Measurements from ENCODE around the gene PPP1R14D.

Gene PPP1R14D

GRCh38 chr15:40775007-40775406 is 53.5 kb downstream of the PPP1R14D start:
- peaks cover 50% of the 10 kb centered on the region for H3K36me3 ChIP-seq (ENCODE audit: control insufficient read depth, low read length)
- no peak overlapping the region for H3K4me3 ChIP-seq (ENCODE audit: low read length)
- H3K79me2 ChIP-seq (ENCODE audit: control insufficient read depth, low read length): no peaks in the 10 kb centered on the region
- H3K4me1 ChIP-seq (ENCODE audit: control insufficient read depth, low read length): peaks cover 28% of the 10 kb centered on the region
- no peak overlapping the region for H3K27ac ChIP-seq (ENCODE audit: low read depth, low read length)
- H3K4me2 ChIP-seq (ENCODE audit: low read length): no peak overlapping the region
- no peaks in the 10 kb centered on the region for H3K9me3 ChIP-seq (ENCODE audit: control insufficient read depth, insufficient read depth, low read length)
- no peak for TF ChIP-seq CTCF (IDR thresholded peaks at IDR 0.05; ENCODE audit: low read depth, low read length, poor library complexity, severe bottlenecking)
- TF ChIP-seq EZH2phosphoT487 (IDR thresholded peaks at IDR 0.05; ENCODE audit: borderline replicate concordance, low read length): no peak
- no peaks in the 10 kb centered on the region for H4K20me1 ChIP-seq (ENCODE audit: control insufficient read depth, insufficient read depth, low read depth, low read length)
- no peaks in the 10 kb centered on the region for H3K27me3 ChIP-seq (ENCODE audit: control insufficient read depth, low read length)
- no peaks in the 10 kb centered on the region for H3K9me2 ChIP-seq (replicated peaks; ENCODE audit: control insufficient read depth, low read length)
- H3F3A ChIP-seq (ENCODE audit: control insufficient read depth, insufficient read depth): peaks cover 9% of the 10 kb centered on the region

DNA sequence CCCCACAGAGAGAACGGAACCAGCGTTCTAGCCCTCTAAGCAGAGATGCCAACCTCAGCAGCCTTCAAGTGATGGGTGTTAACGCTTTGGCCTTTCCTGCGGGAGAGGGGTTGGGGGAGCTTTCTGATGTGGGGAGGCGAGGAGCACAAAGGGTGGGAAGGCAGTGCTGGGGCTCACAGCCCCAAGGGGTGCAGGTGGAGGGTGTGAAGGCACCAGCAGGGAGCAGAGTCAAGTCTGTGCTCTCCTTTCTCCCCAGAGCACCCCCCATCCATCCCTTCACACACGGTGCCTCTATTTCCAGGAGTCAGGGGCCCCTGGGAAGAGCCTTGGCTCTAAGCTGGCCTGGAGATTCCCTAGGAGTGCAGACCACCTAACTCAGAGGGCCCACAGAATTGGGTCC is 54.6 kb downstream of the PPP1R14D start:
- Histone ChIP-seq H3K9me3 (ENCODE audit: control insufficient read depth, insufficient read depth, low read length) (no peaks in the 10 kb centered on the region), H4K20me1 (ENCODE audit: control insufficient read depth, insufficient read depth, low read depth, low read length) (no peaks in the 10 kb centered on the region), H3K27ac (ENCODE audit: low read depth, low read length) (no peak overlapping the region), H3K4me3 (ENCODE audit: low read length) (no peak overlapping the region), H3K79me2 (ENCODE audit: control insufficient read depth, low read length) (no peaks in the 10 kb centered on the region), H3F3A (ENCODE audit: control insufficient read depth, insufficient read depth) (peaks cover 16% of the 10 kb centered on the region), H3K9me2 (replicated peaks; ENCODE audit: control insufficient read depth, low read length) (no peaks in the 10 kb centered on the region), H3K4me1 (ENCODE audit: control insufficient read depth, low read length) (peaks cover 39% of the 10 kb centered on the region), H3K36me3 (ENCODE audit: control insufficient read depth, low read length) (peaks cover 45% of the 10 kb centered on the region), H3K27me3 (ENCODE audit: control insufficient read depth, low read length) (no peaks in the 10 kb centered on the region), H3K4me2 (ENCODE audit: low read length) (no peak overlapping the region)
- no peak for TF ChIP-seq CTCF (IDR thresholded peaks at IDR 0.05; ENCODE audit: low read depth, low read length, poor library complexity, severe bottlenecking)
- TF ChIP-seq EZH2phosphoT487 (IDR thresholded peaks at IDR 0.05; ENCODE audit: borderline replicate concordance, low read length): no peak

GRCh38 chr15:40773496-40773895 is 55.0 kb downstream of the PPP1R14D start:
- peaks cover 43% of the 10 kb centered on the region for H3K4me1 ChIP-seq (ENCODE audit: control insufficient read depth, low read length)
- H3K4me3 ChIP-seq (ENCODE audit: low read length): no peak overlapping the region
- H4K20me1 ChIP-seq (ENCODE audit: control insufficient read depth, insufficient read depth, low read depth, low read length): no peaks in the 10 kb centered on the region
- H3K9me3 ChIP-seq (ENCODE audit: control insufficient read depth, insufficient read depth, low read length): no peaks in the 10 kb centered on the region
- H3K4me2 ChIP-seq (ENCODE audit: low read length): no peak overlapping the region
- peaks cover 19% of the 10 kb centered on the region for H3F3A ChIP-seq (ENCODE audit: control insufficient read depth, insufficient read depth)
- no peak overlapping the region for H3K27ac ChIP-seq (ENCODE audit: low read depth, low read length)
- H3K36me3 ChIP-seq (ENCODE audit: control insufficient read depth, low read length): peaks cover 45% of the 10 kb centered on the region
- TF ChIP-seq CTCF (IDR thresholded peaks at IDR 0.05; ENCODE audit: low read depth, low read length, poor library complexity, severe bottlenecking): no peak
- TF ChIP-seq EZH2phosphoT487 (IDR thresholded peaks at IDR 0.05; ENCODE audit: borderline replicate concordance, low read length): no peak
- H3K27me3 ChIP-seq (ENCODE audit: control insufficient read depth, low read length): no peaks in the 10 kb centered on the region
- H3K79me2 ChIP-seq (ENCODE audit: control insufficient read depth, low read length): no peaks in the 10 kb centered on the region
- no peaks in the 10 kb centered on the region for H3K9me2 ChIP-seq (replicated peaks; ENCODE audit: control insufficient read depth, low read length)

DNA sequence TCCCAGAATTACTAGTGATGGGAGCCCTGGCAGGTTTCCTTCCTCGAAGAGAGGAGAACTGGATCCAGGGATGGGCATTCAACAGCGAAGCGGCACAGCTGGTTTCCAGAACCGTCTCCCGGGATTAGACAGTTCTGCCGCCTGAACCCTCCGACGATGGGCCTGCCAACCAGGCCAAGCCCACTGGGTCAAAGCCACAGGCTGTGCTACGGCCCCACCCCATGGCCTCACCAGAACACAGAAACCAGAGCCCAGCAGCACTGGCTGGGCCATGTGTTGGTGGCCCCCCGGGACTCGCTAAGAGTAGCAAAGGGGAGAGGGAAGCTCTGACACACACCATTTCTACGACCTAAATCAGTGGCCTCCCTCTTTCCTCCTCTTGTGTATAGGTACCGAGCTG is 56.5 kb downstream of the PPP1R14D start:
- Histone ChIP-seq H3K4me3 (ENCODE audit: low read length) (no peak overlapping the region), H3K4me2 (ENCODE audit: low read length) (no peak overlapping the region), H3K4me1 (ENCODE audit: control insufficient read depth, low read length) (peaks cover 58% of the 10 kb centered on the region), H4K20me1 (ENCODE audit: control insufficient read depth, insufficient read depth, low read depth, low read length) (no peaks in the 10 kb centered on the region), H3K79me2 (ENCODE audit: control insufficient read depth, low read length) (peaks cover 11% of the 10 kb centered on the region), H3K36me3 (ENCODE audit: control insufficient read depth, low read length) (peaks cover 59% of the 10 kb centered on the region), H3K9me3 (ENCODE audit: control insufficient read depth, insufficient read depth, low read length) (no peaks in the 10 kb centered on the region), H3K27ac (ENCODE audit: low read depth, low read length) (no peak overlapping the region), H3F3A (ENCODE audit: control insufficient read depth, insufficient read depth) (peaks cover 21% of the 10 kb centered on the region), H3K27me3 (ENCODE audit: control insufficient read depth, low read length) (no peaks in the 10 kb centered on the region), H3K9me2 (replicated peaks; ENCODE audit: control insufficient read depth, low read length) (no peaks in the 10 kb centered on the region)
- no peak for TF ChIP-seq EZH2phosphoT487 (IDR thresholded peaks at IDR 0.05; ENCODE audit: borderline replicate concordance, low read length)
- no peak for TF ChIP-seq CTCF (IDR thresholded peaks at IDR 0.05; ENCODE audit: low read depth, low read length, poor library complexity, severe bottlenecking)

Measured in DOHH2 (cell line).